B cell (primary cell): ENCODE results near the gene CYP3A4. TPM values are rescaled to one million over a fixed set of nuclear protein-coding genes. Genes with fewer than 3 reads are reported as not detected.
"Not testable (repeated sequence)": the region's sequence is repeated elsewhere in the genome, so short reads cannot be mapped to it uniquely, and the experiment has no call there.

Experiments used
- ATAC-seq: fragments of 200-7000 bp; cut with Tn5 transposase; one replicate; pipeline ENCODE4 v1.10.0; 2021; ENCODE audit warnings: low read depth, mild to moderate bottlenecking, moderate number of reproducible peaks, moderate library complexity
- CTCF ChIA-PET: fragments of 350-600 bp; sonication (Branson Sonifier 250); formaldehyde crosslinking; loops from one replicate; lab custom pipeline; 2021; ENCODE audit warnings: antibody characterized with exemption, inconsistent platforms; lab: Charles Lee
- POLR2A ChIA-PET: fragments of 350-600 bp; sonication (Branson Sonifier 250); formaldehyde crosslinking; loops from one replicate; lab custom pipeline; 2021; ENCODE audit warnings: antibody characterized with exemption; lab: Charles Lee
- DNase-seq: peaks from one replicate; pipeline ENCODE4 v3.0.0; 2013
- H2AFZ ChIP-seq: 2 replicates; pipeline ENCODE4 v1.6.1; 2012; ENCODE audit warnings: mild to moderate bottlenecking, low read depth, low read length; ENCODE audit not compliant: insufficient read depth, poor library complexity, severe bottlenecking
- H3K27ac ChIP-seq, 2 donors: 1 replicate in 1 of 2; 2 replicates in 1 of 2; pipeline ENCODE4 v1.5.1; 2012 to 2013; ENCODE audit warnings: low read length in 2 of 2, mild to moderate bottlenecking in 2 of 2, moderate library complexity in 1 of 2
- H3K27me3 ChIP-seq, 4 experiments: fragments of 200-600 bp in 1 of 4; sonication (generic) in 1 of 4; replicated peaks in 1 of 4; 1 replicate in 2 of 4; 2 replicates in 2 of 4; pipeline versions ENCODE4 v1.6.1 to v1.7.0; 2013 to 2016; ENCODE audit warnings: low read length in 3 of 4, mild to moderate bottlenecking in 2 of 4, mixed read lengths in 1 of 4, moderate library complexity in 1 of 4; ENCODE audit not compliant: insufficient read depth in 4 of 4, control insufficient read depth in 3 of 4; ENCODE audit errors: control extremely low read depth in 1 of 4
- H3K36me3 ChIP-seq, 2 experiments: replicated peaks in 1 of 2; 1 replicate in 1 of 2; 2 replicates in 1 of 2; pipeline versions ENCODE4 v1.6.1 to v1.7.1; 2013; ENCODE audit warnings: low read length in 1 of 2; ENCODE audit not compliant: insufficient read depth in 2 of 2, control insufficient read depth in 1 of 2; ENCODE audit errors: control extremely low read depth in 1 of 2, extremely low read depth in 1 of 2
- H3K4me1 ChIP-seq, 2 donors: fragments of 200-600 bp in 1 of 2; sonication (generic) in 1 of 2; 1 replicate in 1 of 2; 2 replicates in 1 of 2; pipeline versions ENCODE4 v1.5.1 to v1.6.1; 2013 to 2017; ENCODE audit warnings: low read length in 2 of 2; ENCODE audit not compliant: control insufficient read depth in 2 of 2, insufficient read depth in 2 of 2
- H3K4me2 ChIP-seq: replicated peaks from 2 replicates; pipeline ENCODE3; 2012; ENCODE audit warnings: mild to moderate bottlenecking, low read depth, low read length; ENCODE audit not compliant: poor library complexity, severe bottlenecking
- H3K4me3 ChIP-seq, 5 experiments: fragments of 200-600 bp in 1 of 5; sonication (generic) in 1 of 5; 1 replicate in 3 of 5; 2 replicates in 2 of 5; pipeline versions ENCODE4 v1.5.1 to v1.7.0; 2011 to 2016; ENCODE audit warnings: low read length in 4 of 5, mild to moderate bottlenecking in 4 of 5, low read depth in 2 of 5, control low read depth in 1 of 5, moderate library complexity in 1 of 5; ENCODE audit not compliant: insufficient read depth in 1 of 5; ENCODE audit errors: control extremely low read depth in 1 of 5, extremely low read depth in 1 of 5
- H3K79me2 ChIP-seq: fragments of 200-600 bp; sonication (generic); one replicate; pipeline ENCODE4 v1.6.0; 2016; ENCODE audit warnings: low read length; ENCODE audit not compliant: control insufficient read depth, insufficient read depth
- H3K9ac ChIP-seq: fragments of 200-600 bp; sonication (generic); 2 replicates; pipeline ENCODE4 v1.6.1; 2017; ENCODE audit warnings: mild to moderate bottlenecking, low read length, moderate library complexity
- H3K9me3 ChIP-seq, 3 donors: one replicate each; pipeline versions ENCODE4 v1.6.1 to v1.7.1; 2013; ENCODE audit warnings: low read length in 2 of 3; ENCODE audit not compliant: control insufficient read depth in 2 of 3, insufficient read depth in 1 of 3; ENCODE audit errors: control extremely low read depth in 1 of 3
- H4K20me1 ChIP-seq: 2 replicates; pipeline ENCODE4 v1.6.0; 2012; ENCODE audit warnings: mild to moderate bottlenecking, low read length; ENCODE audit not compliant: insufficient read depth, control insufficient read depth, poor library complexity, severe bottlenecking
- H3K27ac Mint-ChIP-seq: one replicate; pipeline ENCODE4 v1.8.0; 2021; ENCODE audit warnings: mixed read lengths
- H3K27me3 Mint-ChIP-seq: one replicate; pipeline ENCODE4 v1.8.0; 2021; ENCODE audit warnings: mixed read lengths
- H3K4me1 Mint-ChIP-seq: one replicate; pipeline ENCODE4 v1.8.0; 2021; ENCODE audit warnings: mixed read lengths
- H3K4me3 Mint-ChIP-seq: one replicate; pipeline ENCODE4 v1.8.0; 2021; ENCODE audit warnings: mixed read lengths
- H3K9me3 Mint-ChIP-seq: one replicate; pipeline ENCODE4 v1.8.0; 2022; ENCODE audit warnings: mixed read lengths; ENCODE audit not compliant: insufficient read depth
- CTCF ChIP-seq: fragments of 200-600 bp; IDR thresholded peaks from one replicate; pipeline ENCODE4 v1.8.0; 2022; ENCODE audit warnings: antibody characterized with exemption, mild to moderate bottlenecking
- EZH2 ChIP-seq: IDR thresholded peaks from 2 replicates; pipeline ENCODE4 v1.6.1; 2012; ENCODE audit warnings: borderline replicate concordance, low read depth, mild to moderate bottlenecking, moderate library complexity, low read length; ENCODE audit not compliant: insufficient read depth, poor library complexity, severe bottlenecking
- WGBS: methylation state at CpG from one replicate; pipeline ENCODE4 v1.1.5; 2013; ENCODE audit warnings: missing lambda C conversion rate; ENCODE audit not compliant: insufficient coverage; 5-methylcytosine and 5-hydroxymethylcytosine counted together
- intact Hi-C: fragments of 100-400 bp; cut with micrococcal nuclease; formaldehyde crosslinking; loops from one replicate; pipeline ENCODE4 v1.10.0; 2022
- polyA plus RNA-seq: library from polyadenylated mRNA; depleted of rRNA; stranded (reverse); fragments of >200 nt; gene quantifications from 2 replicates; pipeline ENCODE4 v1.2.3, GENCODE V29; 2012
- total RNA-seq, 2 donors: library from RNA; stranded (reverse); fragments of 120-200 nt in 1 of 2; gene quantifications; 1 replicate in 1 of 2; 2 replicates in 1 of 2; pipeline versions ENCODE4 v1.2.3 to v1.2.4, GENCODE V29; 2013 to 2022

The CYP3A4 gene
- total and polyA plus RNA-seq, 2 donors (not counting 1 experiment from before 2014, with no cell fraction given), result not detected

- H3K27ac Mint-ChIP-seq, H3K4me1 Mint-ChIP-seq, H3K4me2 ChIP-seq, H3K36me3 ChIP-seq, ATAC-seq, H3K4me1 ChIP-seq, intact Hi-C loops, H3K4me3 Mint-ChIP-seq, POLR2A ChIA-PET, DNase-seq, H3K9me3 Mint-ChIP-seq, H2AFZ ChIP-seq, H3K27ac ChIP-seq, H3K9ac ChIP-seq, H3K4me3 ChIP-seq, H4K20me1 ChIP-seq, CTCF ChIA-PET, H3K79me2 ChIP-seq: not testable (repeated sequence)
- peaks cover 34% of the 10 kb centered on the region for H3K27me3 Mint-ChIP-seq
- Histone ChIP-seq H3K27me3 (peaks cover 0 to 21% (median 3%) of the 10 kb centered on the region in 4 experiments), H3K9me3 (peaks cover 0 to 10% (median 3%) of the 10 kb centered on the region in 3 donors)
- no CpG with 5 or more reads among the region's 3 CpGs for WGBS
Observed at GRCh38 chr7:99801407-99801806, 17.4 kb upstream of the CYP3A4 start.

GRCh38 chr7:99798972-99799371 is 15.0 kb upstream of the CYP3A4 start:
- whole genome bisulfite sequencing, result 80% methylated on average over 1 of the region's 2 CpGs
- Histone ChIP-seq H3K79me2 (no peaks in the 10 kb centered on the region), H3K9ac (no peak overlapping the region), H4K20me1 (no peaks in the 10 kb centered on the region), H2AFZ (no peak overlapping the region), H3K27me3 (peaks cover 0 to 13% (median 5%) of the 10 kb centered on the region in 4 experiments), H3K4me2 (no peak overlapping the region), H3K4me3 (no peak overlapping the region), H3K4me1 (no peaks in the 10 kb centered on the region), H3K9me3 (peaks cover 0 to 17% (median 0%) of the 10 kb centered on the region in 3 donors), H3K36me3 (no peaks in the 10 kb centered on the region), H3K27ac (no peak overlapping the region)
- H3K27me3 Mint-ChIP-seq, result peaks cover 22% of the 10 kb centered on the region
- intact Hi-C loops, result no loop called here
- no peaks in the 10 kb centered on the region for H3K4me1 Mint-ChIP-seq
- CTCF ChIA-PET, result no interaction called here
- DNase-seq (no peak), ATAC-seq (no peak)
- H3K9me3 Mint-ChIP-seq, result no peaks in the 10 kb centered on the region
- no peak overlapping the region for H3K4me3 Mint-ChIP-seq
- TF ChIP-seq CTCF (no peak), EZH2 (no peak)
- POLR2A ChIA-PET, result no interaction called here
- no peak overlapping the region for H3K27ac Mint-ChIP-seq

DNA sequence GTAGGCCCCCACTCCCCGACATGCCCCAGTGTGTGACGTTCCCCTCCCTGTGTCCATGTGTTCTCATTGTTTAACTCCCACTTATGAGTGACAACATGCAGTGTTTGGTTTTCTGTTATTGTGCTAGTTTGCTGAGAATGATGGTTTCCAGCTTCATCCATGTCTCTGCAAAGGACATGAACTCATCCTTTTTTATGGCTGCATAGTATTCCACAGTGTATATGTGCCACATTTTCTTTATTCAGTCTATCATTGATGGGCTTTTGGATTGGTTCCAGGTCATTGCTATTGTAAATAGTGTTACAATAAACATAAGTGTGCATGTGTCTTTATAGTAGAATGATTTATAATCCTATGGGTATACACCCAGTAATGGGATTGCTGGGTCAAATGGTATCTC is 11.9 kb upstream of the CYP3A4 start:
- H3K4me3 Mint-ChIP-seq, H3K9me3 ChIP-seq, H3K9me3 Mint-ChIP-seq, POLR2A ChIA-PET, CTCF ChIA-PET, H4K20me1 ChIP-seq, H3K4me3 ChIP-seq, H2AFZ ChIP-seq, ATAC-seq, H3K9ac ChIP-seq, H3K4me1 ChIP-seq, H3K27ac ChIP-seq, H3K4me1 Mint-ChIP-seq, intact Hi-C loops, DNase-seq, H3K36me3 ChIP-seq, H3K27ac Mint-ChIP-seq, H3K4me2 ChIP-seq, H3K79me2 ChIP-seq: not testable (repeated sequence)
- no CpG with 5 or more reads among the region's 2 CpGs for WGBS
- H3K27me3 ChIP-seq, result peaks cover 0 to 13% (median 3%) of the 10 kb centered on the region in 4 experiments
- H3K27me3 Mint-ChIP-seq, result peaks cover 22% of the 10 kb centered on the region
